HL-60 (cell line): ENCODE measurements around the gene AMMECR1.

Experiments used
- DNase-seq, 2 experiments: peaks; one replicate each; pipeline ENCODE4 v3.0.0-alpha.2; 2010 to 2020; ENCODE audit warnings: low read depth in 1 of 2, low spot score in 1 of 2
- H3K27ac ChIP-seq: fragments of 250-450 bp; sonication (Bioruptor Pico); replicated peaks from 2 replicates; pipeline ENCODE4 v1.5.1; 2020; ENCODE audit warnings: mild to moderate bottlenecking, moderate library complexity
- H3K27me3 ChIP-seq: fragments of 250-450 bp; sonication (Bioruptor Pico); 2 replicates; pipeline ENCODE4 v1.5.1; 2021; ENCODE audit warnings: mild to moderate bottlenecking, moderate library complexity; ENCODE audit not compliant: insufficient read depth, poor library complexity, severe bottlenecking
- H3K4me3 ChIP-seq: replicated peaks from 2 replicates; pipeline ENCODE4 v1.5.1; 2011; ENCODE audit warnings: mild to moderate bottlenecking, control low read depth, low read length; ENCODE audit not compliant: insufficient read depth
- GABPA ChIP-seq: IDR thresholded peaks from 2 replicates; pipeline ENCODE4 v1.6.1; 2012; ENCODE audit warnings: low read depth
- POLR2AphosphoS5 ChIP-seq: IDR thresholded peaks from 2 replicates; pipeline ENCODE4 v1.6.1; 2012; ENCODE audit warnings: low read depth
- SPI1 ChIP-seq: IDR thresholded peaks from 2 replicates; pipeline ENCODE4 v1.6.1; 2012; ENCODE audit warnings: low read depth, mild to moderate bottlenecking, borderline replicate concordance
- TF ChIP-seq, protein P1 (sequence below): IDR thresholded peaks from one replicate; pipeline ENCODE4 v1.5.1; 2011; ENCODE audit warnings: low read length, control low read depth, inconsistent platforms; ENCODE audit not compliant: insufficient read depth
- TF ChIP-seq, protein P2 (sequence below): IDR thresholded peaks from 2 replicates; pipeline ENCODE4 v1.6.1; 2012; ENCODE audit warnings: low read depth; ENCODE audit not compliant: insufficient replicate concordance

AMMECR1 gene

DNA sequence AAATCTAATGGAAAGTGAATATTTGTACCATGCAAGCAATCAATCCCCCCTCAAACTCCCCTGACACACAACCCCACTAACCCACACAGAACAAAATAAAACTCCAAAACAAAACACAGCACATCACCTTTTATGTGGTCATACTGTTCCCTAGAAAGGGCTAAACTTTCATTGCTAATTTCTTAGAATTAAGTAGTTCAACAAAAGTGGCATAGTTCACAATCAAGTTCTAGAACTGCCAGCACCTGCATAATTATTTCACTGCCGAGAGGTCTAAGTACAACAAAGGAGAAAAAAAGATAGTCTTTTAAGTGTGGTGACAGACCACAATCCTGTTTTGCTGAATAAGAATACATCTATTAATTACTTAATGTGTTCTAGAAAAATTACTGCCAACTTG lies 58.8 kb downstream of the AMMECR1 start:
- no peak overlapping the region for H3K27ac ChIP-seq
- TF ChIP-seq SPI1 (no peak), GABPA (no peak), POLR2AphosphoS5 (no peak)
- TF ChIP-seq, protein P1, sequence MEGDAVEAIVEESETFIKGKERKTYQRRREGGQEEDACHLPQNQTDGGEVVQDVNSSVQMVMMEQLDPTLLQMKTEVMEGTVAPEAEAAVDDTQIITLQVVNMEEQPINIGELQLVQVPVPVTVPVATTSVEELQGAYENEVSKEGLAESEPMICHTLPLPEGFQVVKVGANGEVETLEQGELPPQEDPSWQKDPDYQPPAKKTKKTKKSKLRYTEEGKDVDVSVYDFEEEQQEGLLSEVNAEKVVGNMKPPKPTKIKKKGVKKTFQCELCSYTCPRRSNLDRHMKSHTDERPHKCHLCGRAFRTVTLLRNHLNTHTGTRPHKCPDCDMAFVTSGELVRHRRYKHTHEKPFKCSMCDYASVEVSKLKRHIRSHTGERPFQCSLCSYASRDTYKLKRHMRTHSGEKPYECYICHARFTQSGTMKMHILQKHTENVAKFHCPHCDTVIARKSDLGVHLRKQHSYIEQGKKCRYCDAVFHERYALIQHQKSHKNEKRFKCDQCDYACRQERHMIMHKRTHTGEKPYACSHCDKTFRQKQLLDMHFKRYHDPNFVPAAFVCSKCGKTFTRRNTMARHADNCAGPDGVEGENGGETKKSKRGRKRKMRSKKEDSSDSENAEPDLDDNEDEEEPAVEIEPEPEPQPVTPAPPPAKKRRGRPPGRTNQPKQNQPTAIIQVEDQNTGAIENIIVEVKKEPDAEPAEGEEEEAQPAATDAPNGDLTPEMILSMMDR = no peak
- TF ChIP-seq, protein P2, sequence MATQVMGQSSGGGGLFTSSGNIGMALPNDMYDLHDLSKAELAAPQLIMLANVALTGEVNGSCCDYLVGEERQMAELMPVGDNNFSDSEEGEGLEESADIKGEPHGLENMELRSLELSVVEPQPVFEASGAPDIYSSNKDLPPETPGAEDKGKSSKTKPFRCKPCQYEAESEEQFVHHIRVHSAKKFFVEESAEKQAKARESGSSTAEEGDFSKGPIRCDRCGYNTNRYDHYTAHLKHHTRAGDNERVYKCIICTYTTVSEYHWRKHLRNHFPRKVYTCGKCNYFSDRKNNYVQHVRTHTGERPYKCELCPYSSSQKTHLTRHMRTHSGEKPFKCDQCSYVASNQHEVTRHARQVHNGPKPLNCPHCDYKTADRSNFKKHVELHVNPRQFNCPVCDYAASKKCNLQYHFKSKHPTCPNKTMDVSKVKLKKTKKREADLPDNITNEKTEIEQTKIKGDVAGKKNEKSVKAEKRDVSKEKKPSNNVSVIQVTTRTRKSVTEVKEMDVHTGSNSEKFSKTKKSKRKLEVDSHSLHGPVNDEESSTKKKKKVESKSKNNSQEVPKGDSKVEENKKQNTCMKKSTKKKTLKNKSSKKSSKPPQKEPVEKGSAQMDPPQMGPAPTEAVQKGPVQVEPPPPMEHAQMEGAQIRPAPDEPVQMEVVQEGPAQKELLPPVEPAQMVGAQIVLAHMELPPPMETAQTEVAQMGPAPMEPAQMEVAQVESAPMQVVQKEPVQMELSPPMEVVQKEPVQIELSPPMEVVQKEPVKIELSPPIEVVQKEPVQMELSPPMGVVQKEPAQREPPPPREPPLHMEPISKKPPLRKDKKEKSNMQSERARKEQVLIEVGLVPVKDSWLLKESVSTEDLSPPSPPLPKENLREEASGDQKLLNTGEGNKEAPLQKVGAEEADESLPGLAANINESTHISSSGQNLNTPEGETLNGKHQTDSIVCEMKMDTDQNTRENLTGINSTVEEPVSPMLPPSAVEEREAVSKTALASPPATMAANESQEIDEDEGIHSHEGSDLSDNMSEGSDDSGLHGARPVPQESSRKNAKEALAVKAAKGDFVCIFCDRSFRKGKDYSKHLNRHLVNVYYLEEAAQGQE = no peak

DNA sequence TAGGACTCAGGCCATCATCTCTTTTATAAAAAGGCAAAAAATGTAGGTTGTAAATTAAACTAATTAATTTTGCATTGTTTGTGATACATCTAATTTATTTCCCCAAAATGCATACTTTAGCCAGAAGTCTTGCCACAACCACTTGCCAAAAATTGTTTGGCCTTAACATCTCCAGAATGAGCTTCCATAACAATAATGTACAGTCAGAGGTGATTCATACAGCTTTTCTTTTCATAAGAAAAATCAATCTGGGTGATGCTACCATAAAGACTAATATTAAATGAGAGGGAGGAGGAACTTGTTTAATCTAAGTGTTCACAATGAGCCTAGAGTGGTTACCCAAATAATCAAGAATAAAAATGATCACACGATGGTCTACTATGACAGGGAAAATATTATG lies 59.3 kb downstream of the AMMECR1 start:
- Histone ChIP-seq H3K27me3 (no peaks in the 10 kb centered on the region), H3K27ac (no peak overlapping the region), H3K4me3 (no peak overlapping the region)
- TF ChIP-seq, protein P2 = no peak
- no peak for TF ChIP-seq SPI1
- TF ChIP-seq GABPA = no peak
- TF ChIP-seq, protein P1 = no peak
- TF ChIP-seq POLR2AphosphoS5 = no peak
- DNase-seq = no peak

More for the DNA sequence above, 58.8 kb downstream of the AMMECR1 start:
- no peak for DNase-seq
- H3K4me3 ChIP-seq = no peak overlapping the region
- H3K27me3 ChIP-seq = no peaks in the 10 kb centered on the region

GRCh38 chrX:110257889-110258288 lies 60.0 kb downstream of the AMMECR1 start:
- Histone ChIP-seq H3K27ac (no peak overlapping the region), H3K27me3 (no peaks in the 10 kb centered on the region), H3K4me3 (no peak overlapping the region)
- no peak for DNase-seq
- TF ChIP-seq, protein P2 = no peak
- no peak for TF ChIP-seq POLR2AphosphoS5
- TF ChIP-seq, protein P1 = no peak
- no peak for TF ChIP-seq SPI1
- TF ChIP-seq GABPA = no peak
